ENCODE results near the gene GALP.
"Not testable (repeated sequence)": the region's sequence is repeated elsewhere in the genome, so short reads cannot be mapped to it uniquely, and the experiment has no call there.

GALP gene

GRCh38 chr19:56175861-56176307 is at the start of gene GALP:
Gene GALP, plus strand, starts transcription at chr19:56176008. Its CDS starts 1,101 bp downstream, at chr19:56177109.
- not testable (repeated sequence) for DNase-seq

- DNase-seq: no peak
Observed at GRCh38 chr19:56126983-56127780, 48.6 kb upstream of the GALP start.

- DNase-seq: no peak
Observed at GRCh38 chr19:56130006-56130405, 45.8 kb upstream of the GALP start.

GRCh38 chr19:56131651-56132050 is 44.2 kb upstream of the GALP start:
- no peak for DNase-seq

- DNase-seq: no peak
Observed at GRCh38 chr19:56132316-56132822, 43.4 kb upstream of the GALP start.

- no peak for DNase-seq
Observed at GRCh38 chr19:56133858-56134653, 41.8 kb upstream of the GALP start.

- DNase-seq: no peak
Observed at GRCh38 chr19:56134654-56134921, 41.2 kb upstream of the GALP start.

GRCh38 chr19:56136362-56136761 is 39.4 kb upstream of the GALP start:
- DNase-seq: no peak

GRCh38 chr19:56137405-56137804 is 38.4 kb upstream of the GALP start:
- no peak for DNase-seq

GRCh38 chr19:56138069-56138468 is 37.7 kb upstream of the GALP start:
- DNase-seq: no peak

GRCh38 chr19:56139847-56140582 is 35.8 kb upstream of the GALP start:
- DNase-seq: no peak

- DNase-seq: peak; percentile 96
Observed at GRCh38 chr19:56140583-56141416, 35.0 kb upstream of the GALP start, which contains the start of gene ZNF444. Gene ZNF444, plus strand, starts transcription at chr19:56141287. Its CDS starts 5,625 bp downstream, at chr19:56146912.

- DNase-seq: no peak
Observed at GRCh38 chr19:56141417-56141993, 34.3 kb upstream of the GALP start.

- DNase-seq: no peak
Observed at GRCh38 chr19:56142087-56142787, 33.6 kb upstream of the GALP start.

GRCh38 chr19:56142897-56143434 is 32.8 kb upstream of the GALP start:
- no peak for DNase-seq

- DNase-seq: no peak
Observed at GRCh38 chr19:56144376-56144775, 31.4 kb upstream of the GALP start.

GRCh38 chr19:56144831-56145230 is 31.0 kb upstream of the GALP start:
- DNase-seq: no peak

GRCh38 chr19:56145698-56146097 is 30.1 kb upstream of the GALP start:
- no peak for DNase-seq

- no peak for DNase-seq
Observed at GRCh38 chr19:56146904-56147303, 28.9 kb upstream of the GALP start.

- DNase-seq: no peak
Observed at GRCh38 chr19:56147307-56147706, 28.5 kb upstream of the GALP start.

GRCh38 chr19:56148096-56148495 is 27.7 kb upstream of the GALP start:
- DNase-seq: no peak
